K562 (cell line): ENCODE results near the gene C19orf47. TPM values are rescaled to one million over a fixed set of nuclear protein-coding genes. Genes with fewer than 3 reads are reported as not detected.

Source experiments
- ATAC-seq: fragments of 200-7000 bp; cut with Tn5 transposase; 3 replicates; pipeline ENCODE4 v1.9.1; 2020; ENCODE audit warnings: moderate library complexity
- BruUV-seq: library from RNA; stranded (reverse); fragments of 400-500 nt; replicated peaks from 2 replicates; lab custom pipeline; 2021; lab: Mats Ljungman, UMichigan
- CTCF ChIA-PET: fragments of 300-600 bp; formaldehyde crosslinking; extraction: SDS; loops from one replicate; lab custom pipeline; 2021; ENCODE audit warnings: low intra/inter-chr PET ratio; lab: Yijun Ruan, JAX
- POLR2A ChIA-PET: fragments of 300-600, 350-650 bp; sonication (Branson Sonifier 250); formaldehyde crosslinking; extraction: SDS; loops from one replicate; lab custom pipeline; 2021; ENCODE audit warnings: antibody characterized with exemption, inconsistent platforms; lab: Yijun Ruan, JAX
- DNase-seq, 4 experiments: peaks; one replicate each; pipeline versions ENCODE4 v3.0.0 to v3.0.0-alpha.2; 2011 to 2018; ENCODE audit warnings: low spot score in 3 of 4, mixed read lengths in 3 of 4; ENCODE audit errors: extremely low read depth in 1 of 4
- FAIRE-seq: peaks from 2 replicates; lab custom pipeline; 2011; peaks lifted over from hg19 to GRCh38; lab: Jason Lieb, UNC
- H2AFZ ChIP-seq: 2 replicates; pipeline ENCODE4 v1.6.0; 2011; ENCODE audit warnings: low read depth, low read length, control low read depth, inconsistent platforms
- H3K27ac ChIP-seq: fragments of 200-600 bp; 3 replicates; pipeline ENCODE4 v1.8.0; 2011; ENCODE audit warnings: low read depth, mild to moderate bottlenecking, control low read depth, inconsistent platforms, low read length, moderate library complexity, mixed read lengths; ENCODE audit errors: extremely low read depth
- H3K27me3 ChIP-seq, 2 experiments: fragments of 300-600 bp in 1 of 2; 2 replicates in 1 of 2; 3 replicates in 1 of 2; pipeline versions ENCODE4 v1.6.0 to v1.8.0; 2011; ENCODE audit warnings: inconsistent platforms in 2 of 2, low read length in 2 of 2, mild to moderate bottlenecking in 1 of 2, mixed read lengths in 1 of 2, moderate library complexity in 1 of 2; ENCODE audit not compliant: control insufficient read depth in 2 of 2, insufficient read depth in 2 of 2
- H3K36me3 ChIP-seq: fragments of 300-600 bp; 3 replicates; pipeline ENCODE4 v1.8.0; 2011; ENCODE audit warnings: mild to moderate bottlenecking, low read length, inconsistent platforms; ENCODE audit not compliant: control insufficient read depth, insufficient read depth
- H3K4me1 ChIP-seq, 2 experiments: fragments of 200-600 bp in 1 of 2; replicated peaks in 1 of 2; 2 replicates in 1 of 2; 3 replicates in 1 of 2; pipeline versions ENCODE4 v1.5.1 to v1.8.0; 2011; ENCODE audit warnings: inconsistent platforms in 2 of 2, low read length in 2 of 2, mild to moderate bottlenecking in 1 of 2, mixed read lengths in 1 of 2, moderate library complexity in 1 of 2; ENCODE audit not compliant: control insufficient read depth in 2 of 2, insufficient read depth in 2 of 2
- H3K4me2 ChIP-seq: 2 replicates; pipeline ENCODE4 v1.6.1; 2011; ENCODE audit warnings: low read length, control low read depth, inconsistent platforms, mixed read lengths; ENCODE audit not compliant: insufficient read depth
- H3K4me3 ChIP-seq: fragments of 200-600 bp; sonication (generic), shearing (Covaris generic); 2 replicates; pipeline ENCODE4 v1.5.1; 2016; ENCODE audit warnings: control low read depth, inconsistent platforms
- H3K79me2 ChIP-seq: fragments of 200-600 bp; 3 replicates; pipeline ENCODE4 v1.8.0; 2011; ENCODE audit warnings: low read length, inconsistent platforms; ENCODE audit not compliant: control insufficient read depth, insufficient read depth
- H3K9ac ChIP-seq, 2 experiments: 2 replicates each; pipeline versions ENCODE4 v1.6.0 to v1.6.1; 2011; ENCODE audit warnings: low read depth in 2 of 2, low read length in 2 of 2, control low read depth in 1 of 2, inconsistent platforms in 1 of 2, mild to moderate bottlenecking in 1 of 2, mixed read lengths in 1 of 2; ENCODE audit not compliant: insufficient read depth in 1 of 2
- H3K9me1 ChIP-seq: one replicate; pipeline ENCODE4 v1.6.0; 2011; ENCODE audit warnings: inconsistent platforms, mild to moderate bottlenecking, low read length, moderate library complexity; ENCODE audit not compliant: control insufficient read depth, insufficient read depth
- H3K9me3 ChIP-seq: replicated peaks from 2 replicates; pipeline ENCODE4 v1.5.1; 2011; ENCODE audit warnings: low read depth, low read length, inconsistent platforms; ENCODE audit not compliant: control insufficient read depth, insufficient read depth
- H4K20me1 ChIP-seq: replicated peaks from 2 replicates; pipeline ENCODE4 v1.6.1; 2011; ENCODE audit warnings: low read length, inconsistent platforms, mixed read lengths; ENCODE audit not compliant: control insufficient read depth, insufficient read depth
- ASH1L ChIP-seq: fragments of 450-650 bp; IDR thresholded peaks from 2 replicates; pipeline ENCODE4 v1.6.1; 2018; ENCODE audit warnings: borderline replicate concordance, mild to moderate bottlenecking, low read depth; ENCODE audit not compliant: partially characterized antibody
- CBX1 ChIP-seq: sonication (generic); IDR thresholded peaks from 2 replicates; pipeline ENCODE4 v1.6.1; 2016; ENCODE audit warnings: antibody characterized with exemption, low read depth, mild to moderate bottlenecking
- CSDE1 ChIP-seq, 2 experiments: fragments of 450-650 bp; IDR thresholded peaks; 2 replicates each; pipeline ENCODE4 v1.6.1; 2016; ENCODE audit warnings: mild to moderate bottlenecking in 1 of 2
- FOXP1 ChIP-seq: sonication (generic); formaldehyde crosslinking; IDR thresholded peaks from 2 replicates; pipeline ENCODE4 v1.8.0; 2022; ENCODE audit warnings: mild to moderate bottlenecking, missing genetic modification reagents
- FOXP4 ChIP-seq: sonication (generic); formaldehyde crosslinking; IDR thresholded peaks from 2 replicates; pipeline ENCODE4 v1.8.0; 2022; ENCODE audit warnings: mild to moderate bottlenecking, missing genetic modification reagents, borderline replicate concordance
- IRF1 ChIP-seq: sonication (generic); formaldehyde crosslinking; IDR thresholded peaks from 2 replicates; pipeline ENCODE4 v1.8.0; 2022; ENCODE audit warnings: missing genetic modification reagents, mild to moderate bottlenecking, borderline replicate concordance
- NFIX ChIP-seq: fragments of 250-450 bp; sonication (Bioruptor Pico); IDR thresholded peaks from 2 replicates; pipeline ENCODE4 v1.4.0; 2020; ENCODE audit warnings: low read depth, mild to moderate bottlenecking, moderate library complexity
- PBX2 ChIP-seq, 2 experiments: IDR thresholded peaks in 1 of 2; conservative IDR thresholded peaks in 1 of 2; 2 replicates each; pipeline ENCODE4 v1.6.1; 2016; ENCODE audit warnings: low read depth in 2 of 2, mild to moderate bottlenecking in 1 of 2, missing compliant biosample characterization in 1 of 2, missing genetic modification characterization in 1 of 2, moderate library complexity in 1 of 2
- RAD21 ChIP-seq, 2 experiments: fragments of 250-450 bp in 1 of 2; fragments of 450-650 bp in 1 of 2; sonication (Bioruptor Pico) in 1 of 2; formaldehyde crosslinking in 1 of 2; IDR thresholded peaks in 1 of 2; conservative IDR thresholded peaks in 1 of 2; 2 replicates each; pipeline versions ENCODE4 v1.4.0 to v1.8.0; 2020 to 2022; ENCODE audit warnings: mild to moderate bottlenecking in 2 of 2, moderate library complexity in 1 of 2
- TEAD1 ChIP-seq, 2 experiments: fragments of 450-650 bp in 1 of 2; sonication (generic) in 1 of 2; formaldehyde crosslinking; IDR thresholded peaks; 2 replicates each; pipeline versions ENCODE4 v1.4.0 to v1.8.0; 2020 to 2022; ENCODE audit warnings: mild to moderate bottlenecking in 2 of 2, missing genetic modification reagents in 1 of 2
- ZNF717 ChIP-seq: fragments of 250-450 bp; sonication (Bioruptor Pico); IDR thresholded peaks from 2 replicates; pipeline ENCODE4 v1.5.0; 2021
- ZNF778 ChIP-seq: fragments of 450-650 bp; formaldehyde crosslinking; IDR thresholded peaks from 2 replicates; pipeline ENCODE4 v1.4.0; 2020; ENCODE audit warnings: mild to moderate bottlenecking, moderate library complexity
- ZNF79 ChIP-seq: fragments of 250-450 bp; sonication (Bioruptor Pico); IDR thresholded peaks from 2 replicates; pipeline ENCODE4 v1.4.0; 2020; ENCODE audit warnings: low read depth, mild to moderate bottlenecking, moderate library complexity
- ZSCAN32 ChIP-seq: fragments of 450-650 bp; formaldehyde crosslinking; IDR thresholded peaks from 2 replicates; pipeline ENCODE4 v1.4.0; 2020; ENCODE audit warnings: mild to moderate bottlenecking, moderate library complexity
- WGBS: fragments of 100-300 bp; shearing (Covaris generic); methylation state at CpG from one replicate; pipeline ENCODE4 v1.1.6; 2016; ENCODE audit warnings: low coverage, mixed read lengths; ENCODE audit not compliant: insufficient coverage; ENCODE audit errors: missing lambda C conversion rate; 5-methylcytosine and 5-hydroxymethylcytosine counted together
- in situ Hi-C: fragments of 300-500 bp; cut with MboI; formaldehyde crosslinking; loops from 4 replicates; pipeline ENCODE4 v1.15.0; 2018; ENCODE audit warnings: inconsistent platforms, mixed read lengths
- intact Hi-C: fragments of 100-400 bp; cut with micrococcal nuclease; formaldehyde crosslinking; loops from 2 replicates; pipeline ENCODE4 v1.14.2; 2022
- polyA plus RNA-seq, 8 experiments: library from polyadenylated mRNA; depleted of rRNA in 4 of 8; stranded (reverse) in 5 of 8; unstranded in 3 of 8; fragments of >200 nt; fragmentation: Nextera tagmentation in 2 of 8; fragmentation: Illumina TruSeq in 1 of 8; extraction: Ambion mirVana in 2 of 8; extraction: Trizol in 1 of 8; gene quantifications; 2 replicates each; pipeline versions ENCODE4 v1.2.1 to v1.2.3, GENCODE V29; 2011 to 2014; ENCODE audit warnings: inconsistent platforms in 1 of 8, missing spikeins in 1 of 8
- total RNA-seq, 7 experiments: library from RNA; depleted of rRNA in 6 of 7; stranded (reverse); fragments of >200 nt in 6 of 7; fragmentation: Illumina TruSeq in 2 of 7; extraction: Trizol in 2 of 7; gene quantifications; 2 replicates each; pipeline versions ENCODE4 v1.2.1 to v1.2.3, GENCODE V29; 2011 to 2021; ENCODE audit warnings: low replicate concordance in 1 of 7

Gene C19orf47
- total and polyA plus RNA-seq, 9 of the 15 experiments (the other 6 are each of a cell fraction or from before 2014, with no cell fraction given): 0.08 to 26.1 (median 14.7) TPM

- no peaks in the 10 kb centered on the region for H3K9me1 ChIP-seq
- H3K27me3 ChIP-seq: no peaks in the 10 kb centered on the region
- peaks cover 54% of the 10 kb centered on the region for H3K79me2 ChIP-seq
- DNase-seq: peak; percentile 86 to 96 (median 93)
- peak within 1 kb of the TSS; percentile 95 for H2AFZ ChIP-seq
- peak within 1 kb of the TSS; percentile 96 for H3K27ac ChIP-seq
- no peaks in the 10 kb centered on the region for H3K9me3 ChIP-seq
- 2% methylated on average over 24 of the region's 84 CpGs for WGBS
- peak within 1 kb of the TSS; percentile 91 to 95 for H3K9ac ChIP-seq
- in situ Hi-C loops: no loop called here
- H3K4me2 ChIP-seq: peak within 1 kb of the TSS; percentile 99
- peak; percentile 55 for FAIRE-seq
- no peaks in the 10 kb centered on the region; the same call in 1 of the 2 replicates for H4K20me1 ChIP-seq
- BruUV-seq: no TSS peak
- POLR2A ChIA-PET: interaction anchor here (0.8 to 2.7 kb wide), 3 partner anchors 10 to 63 kb away, joined by 4 to 14 read pairs (median 5); partner anchors contain the start of genes C19orf47 and PLD3
- H3K4me3 ChIP-seq: peak within 1 kb of the TSS; percentile 83
- H3K4me1 ChIP-seq: peaks cover 36 to 38% of the 10 kb centered on the region in 2 experiments
- peaks cover 37% of the 10 kb centered on the region for H3K36me3 ChIP-seq
- peak; percentile 73 for ATAC-seq
- intact Hi-C loops: no loop called here
- CTCF ChIA-PET: no interaction called here
- TF ChIP-seq NFIX (CRISPR knock-in tag) (no peak), FOXP1 (0 out of 2 replicates have a peak, but pooled peaks have one; percentile 45), IRF1 (CRISPR knock-in tag) (no peak), PBX2 (CRISPR knock-in tag; IDR thresholded peaks at IDR 0.05; ENCODE audit: low read depth) (no peak), PBX2 (tag; conservative IDR thresholded peaks at IDR 0.05; ENCODE audit: low read depth) (no peak), ZNF717 (CRISPR knock-in tag) (no peak), FOXP4 (CRISPR knock-in tag) (no peak), RAD21 (CRISPR knock-in tag; conservative IDR thresholded peaks at IDR 0.05 in 1 of 2, IDR thresholded peaks at IDR 0.05 in 1 of 2) (no peak), ZNF778 (CRISPR knock-in tag) (no peak), ZSCAN32 (CRISPR knock-in tag) (no peak), CSDE1 (IDR thresholded peaks at IDR 0.05) (no peak), CBX1 (no peak), ZNF79 (no peak), ASH1L (no peak), TEAD1 (CRISPR knock-in tag; IDR thresholded peaks at IDR 0.05) (no peak)
These were observed 63.5 kb downstream of the C19orf47 start, which contains the start of gene AKT2 for GRCh38 chr19:40284501-40285352. AKT2 (minus strand) TSS chr19:40285345; CDS start chr19:40265267, 20,078 bp downstream.
